CD4-positive, alpha-beta memory T cell (primary cell): ENCODE results near the gene UBE2V1. TPM values are rescaled to one million over a fixed set of nuclear protein-coding genes. Genes with fewer than 3 reads are reported as not detected.

Experiments used
- CTCF ChIA-PET: fragments of 350-600 bp; sonication (Branson Sonifier 250); formaldehyde crosslinking; loops from one replicate; lab custom pipeline; 2021; ENCODE audit warnings: inconsistent platforms; ENCODE audit not compliant: partially characterized antibody; lab: Charles Lee
- POLR2A ChIA-PET: fragments of 350-600 bp; sonication (Branson Sonifier 250); formaldehyde crosslinking; loops from one replicate; lab custom pipeline; 2021; ENCODE audit not compliant: partially characterized antibody; lab: Charles Lee
- DNase-seq, 5 donors: peaks; one replicate each; pipeline versions ENCODE4 v3.0.0 to v3.0.0-alpha.2; 2020 to 2022; ENCODE audit warnings: mixed read lengths in 1 of 5
- H3K27ac ChIP-seq: one replicate; pipeline ENCODE4 v1.7.0; 2013; ENCODE audit warnings: low read depth, low read length
- H3K27me3 ChIP-seq: 2 replicates; pipeline ENCODE4 v1.7.0; 2013; ENCODE audit warnings: mild to moderate bottlenecking, low read length, moderate library complexity; ENCODE audit not compliant: insufficient read depth
- H3K36me3 ChIP-seq: 2 replicates; pipeline ENCODE4 v1.7.0; 2013; ENCODE audit warnings: mild to moderate bottlenecking, low read length, moderate library complexity; ENCODE audit not compliant: insufficient read depth
- H3K4me1 ChIP-seq: 2 replicates; pipeline ENCODE4 v1.7.0; 2013; ENCODE audit warnings: mild to moderate bottlenecking, low read length, moderate library complexity; ENCODE audit not compliant: insufficient read depth
- H3K4me3 ChIP-seq, 2 donors: one replicate each; pipeline ENCODE4 v1.7.0; 2013; ENCODE audit warnings: low read length in 2 of 2, mild to moderate bottlenecking in 1 of 2
- H3K9me3 ChIP-seq, 2 donors: one replicate each; pipeline ENCODE4 v1.7.0; 2013; ENCODE audit warnings: low read length in 2 of 2, control low read depth in 1 of 2; ENCODE audit not compliant: control insufficient read depth in 1 of 2
- H3K27ac Mint-ChIP-seq, 7 donors: one replicate each; pipeline ENCODE4 v1.8.0; 2020 to 2021; ENCODE audit warnings: mixed read lengths in 7 of 7, mild to moderate bottlenecking in 6 of 7, inconsistent platforms in 3 of 7, moderate library complexity in 3 of 7
- H3K27me3 Mint-ChIP-seq, 2 donors: one replicate each; pipeline ENCODE4 v1.8.0; 2020 to 2021; ENCODE audit warnings: mixed read lengths in 2 of 2
- H3K36me3 Mint-ChIP-seq, 2 donors: one replicate each; pipeline ENCODE4 v1.8.0; 2020 to 2021; ENCODE audit warnings: mixed read lengths in 2 of 2, inconsistent platforms in 1 of 2, mild to moderate bottlenecking in 1 of 2
- H3K4me1 Mint-ChIP-seq, 4 donors: one replicate each; pipeline ENCODE4 v1.8.0; 2020 to 2021; ENCODE audit warnings: mixed read lengths in 4 of 4, mild to moderate bottlenecking in 1 of 4
- H3K4me3 Mint-ChIP-seq, 8 donors: one replicate each; pipeline ENCODE4 v1.8.0; 2020 to 2021; ENCODE audit warnings: mixed read lengths in 8 of 8, mild to moderate bottlenecking in 7 of 8, moderate library complexity in 6 of 8, inconsistent platforms in 3 of 8
- H3K9me3 Mint-ChIP-seq, 8 donors: one replicate each; pipeline ENCODE4 v1.8.0; 2020 to 2021; ENCODE audit warnings: mixed read lengths in 8 of 8, mild to moderate bottlenecking in 5 of 8, inconsistent platforms in 3 of 8, moderate library complexity in 1 of 8
- intact Hi-C: fragments of 100-400 bp; cut with micrococcal nuclease; formaldehyde crosslinking; loops from one replicate; pipeline ENCODE4 v1.15.1; 2023
- polyA plus RNA-seq, 2 donors: library from polyadenylated mRNA; unstranded; fragments of 300-500 nt; fragmentation: Illumina TruSeq; gene quantifications; one replicate each; pipeline ENCODE4 v1.2.3, GENCODE V29; 2021
- total RNA-seq, 2 experiments: library from RNA; stranded (reverse); gene quantifications; one replicate each; pipeline ENCODE4 v1.2.3, GENCODE V29; 2021

The UBE2V1 gene
- total and polyA plus RNA-seq, 4 experiments from 2014 or later = 131 to 176 (median 142) TPM

DNA sequence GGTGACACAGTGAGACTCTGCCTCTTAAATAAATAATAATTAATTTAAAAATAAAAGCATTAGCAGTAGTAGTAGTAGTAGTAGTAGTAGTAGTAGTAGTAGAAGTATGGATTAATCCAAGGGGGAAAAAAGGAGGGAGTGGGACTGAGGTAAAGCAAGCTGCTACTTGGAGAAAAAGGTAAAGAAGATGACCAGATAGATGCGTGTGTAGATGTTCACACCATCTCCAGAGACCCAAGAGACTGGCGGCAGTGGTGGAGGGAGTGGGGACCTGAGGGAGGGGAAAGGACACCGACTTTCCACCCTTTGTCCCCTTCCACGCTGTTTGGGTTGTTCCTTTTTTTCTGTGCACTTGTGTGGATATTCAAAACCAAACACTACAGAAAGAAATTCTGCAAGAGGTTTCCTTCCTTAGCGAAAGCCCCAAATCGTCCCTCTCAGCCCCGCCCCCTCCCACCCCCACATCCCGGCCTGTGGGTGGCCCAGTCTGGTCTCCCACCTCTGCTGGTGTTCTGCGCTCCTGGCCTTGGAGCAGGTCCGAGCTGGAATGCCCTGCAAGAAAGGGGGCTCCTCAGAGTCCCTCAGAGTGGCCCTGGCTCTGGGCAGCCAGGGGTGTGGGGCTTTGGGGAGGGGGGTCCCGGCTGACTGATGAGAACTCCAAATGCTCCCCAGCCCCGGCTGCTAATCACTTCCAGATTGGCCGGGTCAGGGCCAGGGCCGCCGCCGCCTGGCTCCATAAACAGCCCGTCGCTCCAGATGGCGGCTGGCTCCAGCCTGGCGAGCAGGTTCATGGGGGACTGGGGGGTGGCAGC is 60.2 kb downstream of the UBE2V1 start:
- Mint-ChIP-seq H3K36me3 (no peaks in the 10 kb centered on the region), H3K27me3 (peaks cover 14 to 19% of the 10 kb centered on the region in 2 donors), H3K9me3 (no peaks in the 10 kb centered on the region), H3K27ac (no peak overlapping the region), H3K4me1 (peaks cover 0 to 5% (median 2%) of the 10 kb centered on the region in 4 donors), H3K4me3 (no peak overlapping the region)
- ChIA-PET POLR2A (no interaction called here), CTCF (no interaction called here)
- DNase-seq = no peak
- no peaks in the 10 kb centered on the region for H3K4me1 ChIP-seq
- H3K4me3 ChIP-seq = no peak overlapping the region
- H3K36me3 ChIP-seq = no peaks in the 10 kb centered on the region
- no peaks in the 10 kb centered on the region for H3K9me3 ChIP-seq
- no peaks in the 10 kb centered on the region for H3K27me3 ChIP-seq
- intact Hi-C loops = no loop called here
- H3K27ac ChIP-seq = no peak overlapping the region

DNA sequence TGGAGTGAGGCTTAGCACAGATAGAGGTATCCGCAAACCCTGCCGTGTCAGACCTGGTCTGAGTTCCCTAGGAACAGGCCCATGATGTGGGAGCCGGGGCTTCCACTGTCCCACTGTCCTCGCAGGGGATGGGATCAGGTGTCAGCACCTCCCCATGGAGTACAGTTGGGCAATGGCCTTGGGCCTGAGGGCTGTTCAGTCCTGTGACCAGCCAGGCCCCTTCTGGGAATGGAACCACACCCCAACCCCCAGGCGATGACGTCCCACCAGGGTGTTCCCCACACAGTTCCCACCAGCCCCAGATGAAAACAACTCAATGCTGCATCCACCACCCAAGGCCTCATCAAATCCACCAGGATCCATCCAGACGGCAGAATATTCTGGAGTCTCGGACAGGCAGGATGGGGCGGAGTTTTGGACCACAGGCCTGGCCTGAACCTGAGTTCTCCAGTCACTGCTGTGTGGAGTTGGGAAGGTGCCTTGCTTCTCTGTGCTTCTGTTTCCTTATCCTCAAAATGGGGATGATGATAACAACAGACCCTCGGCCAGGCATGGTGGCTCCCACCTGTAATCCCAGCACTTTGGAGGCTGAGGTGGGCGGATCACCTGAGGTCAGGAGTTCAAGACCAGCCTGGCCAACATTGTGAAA is 62.2 kb downstream of the UBE2V1 start:
- Mint-ChIP-seq H3K36me3 (no peaks in the 10 kb centered on the region), H3K4me1 (peaks cover 0 to 5% (median 2%) of the 10 kb centered on the region in 4 donors), H3K27me3 (peaks cover 16 to 20% of the 10 kb centered on the region in 2 donors), H3K27ac (no peak overlapping the region), H3K9me3 (peaks cover 0 to 4% (median 0%) of the 10 kb centered on the region in 8 donors), H3K4me3 (no peak overlapping the region)
- Histone ChIP-seq H3K9me3 (no peaks in the 10 kb centered on the region), H3K27me3 (no peaks in the 10 kb centered on the region), H3K36me3 (no peaks in the 10 kb centered on the region), H3K4me3 (no peak overlapping the region), H3K27ac (no peak overlapping the region), H3K4me1 (no peaks in the 10 kb centered on the region)
- ChIA-PET CTCF (no interaction called here), POLR2A (no interaction called here)
- DNase-seq = no peak
- intact Hi-C loops = no loop called here

DNA sequence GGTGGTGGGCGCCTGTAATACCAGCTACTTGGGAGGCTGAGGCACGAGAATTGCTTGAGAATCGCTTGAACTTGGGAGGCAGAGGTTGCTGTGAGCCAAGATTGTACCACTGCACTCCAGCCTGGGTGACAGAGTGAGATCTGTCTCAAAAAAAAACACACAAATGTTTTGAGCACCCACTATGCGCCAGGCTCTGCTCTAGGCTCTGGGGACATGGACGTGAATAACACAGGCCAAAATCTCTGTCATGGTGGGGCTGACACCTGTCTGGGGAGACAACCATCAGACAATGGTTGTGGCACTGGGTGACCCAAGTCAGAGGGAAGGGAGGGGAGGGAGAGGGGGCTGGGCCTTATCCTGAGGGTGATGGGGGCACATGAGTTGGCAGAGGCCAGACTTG is 62.7 kb downstream of the UBE2V1 start:
- no peak for DNase-seq
- Mint-ChIP-seq H3K27me3 (peaks cover 18 to 21% of the 10 kb centered on the region in 2 donors), H3K4me1 (peaks cover 0 to 5% (median 2%) of the 10 kb centered on the region in 4 donors), H3K9me3 (peaks cover 0 to 4% (median 0%) of the 10 kb centered on the region in 8 donors), H3K36me3 (no peaks in the 10 kb centered on the region), H3K27ac (no peak overlapping the region), H3K4me3 (no peak overlapping the region)
- Histone ChIP-seq H3K4me1 (no peaks in the 10 kb centered on the region), H3K27ac (no peak overlapping the region), H3K36me3 (no peaks in the 10 kb centered on the region), H3K27me3 (no peaks in the 10 kb centered on the region), H3K4me3 (no peak overlapping the region), H3K9me3 (no peaks in the 10 kb centered on the region)
- ChIA-PET CTCF (interaction anchor here (0.7 kb wide), 1 partner anchor 476 kb away, joined by 3 read pairs; no protein-coding TSS in a partner anchor), POLR2A (no interaction called here)
- intact Hi-C loops = no loop called here

DNA sequence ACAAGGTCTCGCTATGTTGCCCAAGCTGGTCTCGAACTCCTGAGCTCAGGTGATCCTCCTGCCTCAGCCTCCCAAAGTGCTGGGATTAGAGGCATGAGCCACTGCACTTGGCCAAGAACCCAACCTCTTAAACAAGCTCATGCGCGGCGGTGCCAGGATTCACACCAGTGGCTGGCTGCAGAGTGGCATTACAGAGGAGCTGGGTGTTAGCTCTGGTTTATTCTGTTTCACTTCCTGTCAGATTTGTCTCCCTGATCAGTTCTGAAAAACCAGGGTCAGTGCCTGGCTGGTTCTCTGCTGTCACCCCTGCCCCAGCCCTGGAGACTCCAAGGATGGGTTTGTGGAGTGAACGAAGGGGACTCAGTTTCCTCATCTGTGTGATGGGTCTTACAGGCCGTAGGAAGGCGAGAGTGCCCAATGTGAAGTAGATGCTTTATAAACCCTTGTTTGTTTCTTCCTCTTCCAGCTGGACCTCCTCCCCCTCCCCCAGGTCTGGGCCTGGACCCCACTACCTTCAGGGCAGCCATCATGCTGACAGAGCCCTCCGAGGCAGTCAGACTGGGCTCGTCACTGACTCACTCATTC is 63.4 kb downstream of the UBE2V1 start:
- Mint-ChIP-seq H3K36me3 (no peaks in the 10 kb centered on the region), H3K4me3 (no peak overlapping the region), H3K4me1 (peaks cover 0 to 5% (median 2%) of the 10 kb centered on the region in 4 donors), H3K27ac (no peak overlapping the region), H3K9me3 (peaks cover 0 to 4% (median 0%) of the 10 kb centered on the region in 8 donors), H3K27me3 (peaks cover 19 to 21% of the 10 kb centered on the region in 2 donors)
- Histone ChIP-seq H3K4me3 (no peak overlapping the region), H3K4me1 (no peaks in the 10 kb centered on the region), H3K27ac (no peak overlapping the region), H3K27me3 (no peaks in the 10 kb centered on the region), H3K36me3 (no peaks in the 10 kb centered on the region), H3K9me3 (no peaks in the 10 kb centered on the region)
- DNase-seq = no peak
- POLR2A ChIA-PET = no interaction called here
- CTCF ChIA-PET = interaction anchor here (0.7 kb wide), 1 partner anchor 477 kb away, joined by 3 read pairs; no protein-coding TSS in a partner anchor
- intact Hi-C loops = no loop called here

DNA sequence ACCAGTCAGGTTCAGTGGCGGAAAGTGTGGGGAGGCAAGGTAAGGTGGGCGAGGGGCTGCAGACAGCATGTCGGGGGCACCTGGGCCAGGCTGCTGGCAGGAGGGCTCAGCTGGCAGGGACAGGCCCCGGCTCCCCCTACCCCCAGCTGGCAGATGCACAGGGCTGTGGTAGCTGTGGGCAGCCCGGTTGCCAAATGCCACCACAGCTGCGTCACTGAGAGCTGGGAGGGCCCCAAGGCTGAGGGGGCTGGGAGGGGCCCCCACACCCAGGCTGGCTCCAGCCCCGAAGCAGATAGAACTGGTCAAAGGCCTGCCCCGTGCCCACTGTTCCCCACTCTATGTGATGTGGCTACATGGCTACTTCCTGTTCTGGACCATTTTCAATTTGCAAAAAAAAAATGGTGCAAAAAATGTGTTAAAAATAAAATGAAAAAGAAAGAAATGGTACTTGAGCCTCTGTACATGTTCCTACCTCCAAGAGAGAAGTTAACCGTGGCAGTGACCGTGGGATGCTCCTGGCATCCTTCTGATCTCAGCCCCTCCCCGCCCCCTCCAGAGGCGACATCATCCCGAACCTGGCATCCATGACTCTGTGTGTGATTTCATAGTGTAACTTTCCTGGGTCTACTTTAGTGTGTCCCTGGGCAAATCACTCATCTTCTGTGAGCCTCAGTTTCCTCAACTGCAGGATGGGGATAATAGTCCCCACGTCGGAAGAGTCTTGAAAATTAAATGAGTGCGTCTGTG is 64.4 kb downstream of the UBE2V1 start:
- H3K4me3 Mint-ChIP-seq = no peak overlapping the region

DNA sequence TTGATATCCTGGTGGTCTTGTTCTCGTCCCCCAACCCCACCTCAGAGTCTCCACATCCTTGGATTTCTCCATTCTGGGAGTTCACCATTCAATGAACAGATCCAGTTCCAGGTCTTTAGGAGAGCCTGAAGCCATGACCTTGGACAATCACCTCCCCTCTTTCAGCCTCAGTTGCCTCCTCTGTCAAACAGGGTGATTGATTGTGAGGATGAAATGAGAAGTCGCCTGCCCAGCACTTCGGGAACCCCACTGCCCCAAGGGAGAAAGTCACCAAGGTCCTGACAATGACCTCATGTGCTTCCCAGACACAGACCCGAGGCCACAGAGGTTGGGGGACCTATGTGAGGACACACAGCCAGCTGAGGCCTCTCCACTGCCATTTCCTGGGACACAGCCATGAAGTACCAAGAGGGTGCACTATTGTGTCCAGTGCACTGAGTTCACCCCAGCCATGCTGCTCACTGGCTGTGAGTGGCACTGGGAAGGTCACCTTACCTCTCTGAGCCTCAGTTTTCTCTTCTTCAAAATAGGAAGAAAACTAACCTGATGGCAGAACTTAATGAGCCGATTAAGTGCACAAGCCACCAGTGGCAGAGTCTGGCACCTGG is 68.5 kb downstream of the UBE2V1 start:
- H3K4me3 ChIP-seq = no peak overlapping the region
- H3K4me1 ChIP-seq = no peaks in the 10 kb centered on the region
- Mint-ChIP-seq H3K27ac (no peak overlapping the region), H3K36me3 (no peaks in the 10 kb centered on the region), H3K9me3 (peaks cover 0 to 4% (median 0%) of the 10 kb centered on the region in 8 donors), H3K27me3 (peaks cover 13 to 15% of the 10 kb centered on the region in 2 donors), H3K4me1 (peaks cover 0 to 6% (median 2%) of the 10 kb centered on the region in 4 donors), H3K4me3 (no peak overlapping the region)
- no peaks in the 10 kb centered on the region for H3K27me3 ChIP-seq
- ChIA-PET CTCF (no interaction called here), POLR2A (no interaction called here)
- H3K27ac ChIP-seq = no peak overlapping the region
- H3K9me3 ChIP-seq = no peaks in the 10 kb centered on the region
- no peak for DNase-seq
- H3K36me3 ChIP-seq = no peaks in the 10 kb centered on the region
- intact Hi-C loops = no loop called here

More for the DNA sequence above, 64.4 kb downstream of the UBE2V1 start:
- H3K27ac Mint-ChIP-seq = no peak overlapping the region
- no peaks in the 10 kb centered on the region for H3K9me3 ChIP-seq
- CTCF ChIA-PET = interaction anchor here (0.7 kb wide), 1 partner anchor 418 kb away, joined by 3 read pairs; no protein-coding TSS in a partner anchor
- POLR2A ChIA-PET = no interaction called here
- DNase-seq = peak in 1 of 5 donors; percentile 8
- H3K27ac ChIP-seq = no peak overlapping the region
- intact Hi-C loops = no loop called here
- no peaks in the 10 kb centered on the region for H3K36me3 Mint-ChIP-seq
- no peaks in the 10 kb centered on the region for H3K27me3 ChIP-seq
- no peaks in the 10 kb centered on the region for H3K4me1 ChIP-seq
- peaks cover 16 to 17% of the 10 kb centered on the region in 2 donors for H3K27me3 Mint-ChIP-seq
- no peak overlapping the region for H3K4me3 ChIP-seq
- H3K36me3 ChIP-seq = no peaks in the 10 kb centered on the region
- H3K9me3 Mint-ChIP-seq = peaks cover 0 to 4% (median 0%) of the 10 kb centered on the region in 8 donors
- peaks cover 0 to 5% (median 2%) of the 10 kb centered on the region in 4 donors for H3K4me1 Mint-ChIP-seq
